ENCODE measurements around the gene ULK4. TPM values are rescaled to one million over a fixed set of nuclear protein-coding genes. Genes with fewer than 3 reads are reported as not detected.

ULK4 gene
- total and polyA plus RNA-seq, 7 donors, result 2.1 to 18.6 (median 8.9) TPM

- H3K27me3 ChIP-seq, result no peaks in the 10 kb centered on the region
- no peaks in the 10 kb centered on the region for H3K9me3 ChIP-seq
- WGBS, 2 donors, result 86 to 95% methylated on average over 1 of the region's 1 CpG
- no peak overlapping the region for H3K27ac ChIP-seq
- H3K4me1 ChIP-seq, result peaks cover 0 to 91% (median 78%) of the 10 kb centered on the region in 4 donors
- H3K4me3 ChIP-seq, result no peak overlapping the region
- peaks cover 0 to 5% (median under 1%) of the 10 kb centered on the region in 4 donors for H3K36me3 ChIP-seq
- intact Hi-C loops (cut with DNase I), result no loop called here
- no peak for DNase-seq
- TF ChIP-seq POLR2AphosphoS5 (IDR thresholded peaks at IDR 0.05) (no peak), POLR2A (IDR thresholded peaks at IDR 0.05) (no peak), CTCF (IDR thresholded peaks at IDR 0.05) (no peak), EP300 (IDR thresholded peaks at IDR 0.05) (no peak)
These were observed 742.5 kb downstream of the ULK4 start for GRCh38 chr3:41219424-41219823.

- TF ChIP-seq EP300 (IDR thresholded peaks at IDR 0.05), result no peak
- no peaks in the 10 kb centered on the region for H3K9me3 ChIP-seq
- no peak overlapping the region for H3K27ac ChIP-seq
- H3K36me3 ChIP-seq, result no peaks in the 10 kb centered on the region
- H3K4me3 ChIP-seq, result no peak overlapping the region
- H3K27me3 ChIP-seq, result no peaks in the 10 kb centered on the region
- WGBS, 2 donors, result 56 to 68% methylated on average over 1 of the region's 1 CpG
- peaks cover 0 to 93% (median 77%) of the 10 kb centered on the region in 4 donors for H3K4me1 ChIP-seq
- DNase-seq, result no peak
- intact Hi-C loops (cut with DNase I), result no loop called here
These were observed 744.9 kb downstream of the ULK4 start for GRCh38 chr3:41216993-41217392.

- H3K27me3 ChIP-seq, result no peaks in the 10 kb centered on the region
- no peak overlapping the region for H3K4me3 ChIP-seq
- no peaks in the 10 kb centered on the region for H3K36me3 ChIP-seq
- WGBS, 2 donors, result 52 to 74% methylated on average over 2 of the region's 2 CpGs
- H3K9me3 ChIP-seq, result no peaks in the 10 kb centered on the region
- TF ChIP-seq POLR2AphosphoS5 (IDR thresholded peaks at IDR 0.05) (no peak), POLR2A (IDR thresholded peaks at IDR 0.05) (no peak), EP300 (IDR thresholded peaks at IDR 0.05) (no peak), CTCF (IDR thresholded peaks at IDR 0.05) (no peak)
- no peak overlapping the region for H3K27ac ChIP-seq
- intact Hi-C loops (cut with DNase I), result no loop called here
- peaks cover 0 to 91% (median 73%) of the 10 kb centered on the region in 4 donors for H3K4me1 ChIP-seq
- no peak for DNase-seq
These were observed 745.5 kb downstream of the ULK4 start for GRCh38 chr3:41216422-41216821.

GRCh38 chr3:41213588-41213987 is 748.3 kb downstream of the ULK4 start:
- Histone ChIP-seq H3K9me3 (no peaks in the 10 kb centered on the region), H3K27me3 (no peaks in the 10 kb centered on the region), H3K4me3 (no peak overlapping the region), H3K36me3 (no peaks in the 10 kb centered on the region), H3K4me1 (peaks cover 0 to 75% (median 58%) of the 10 kb centered on the region in 4 donors), H3K27ac (no peak overlapping the region)
- TF ChIP-seq CTCF (IDR thresholded peaks at IDR 0.05) (no peak), POLR2A (IDR thresholded peaks at IDR 0.05) (no peak), POLR2AphosphoS5 (IDR thresholded peaks at IDR 0.05) (no peak), EP300 (IDR thresholded peaks at IDR 0.05) (no peak)
- intact Hi-C loops (cut with DNase I), result no loop called here
- 44 to 56% methylated on average over 2 of the region's 2 CpGs for WGBS, 2 donors
- no peak for DNase-seq

- no peak overlapping the region for H3K4me3 ChIP-seq
- WGBS, 2 donors, result 94% methylated on average over 2 of the region's 2 CpGs
- H3K27ac ChIP-seq, result no peak overlapping the region
- intact Hi-C loops (cut with DNase I), result no loop called here
- no peaks in the 10 kb centered on the region for H3K9me3 ChIP-seq
- no peak for DNase-seq
- H3K4me1 ChIP-seq, result peaks cover 0 to 82% (median 66%) of the 10 kb centered on the region in 4 donors
- no peaks in the 10 kb centered on the region for H3K27me3 ChIP-seq
- no peaks in the 10 kb centered on the region for H3K36me3 ChIP-seq
- TF ChIP-seq POLR2A (IDR thresholded peaks at IDR 0.05) (no peak), POLR2AphosphoS5 (IDR thresholded peaks at IDR 0.05) (no peak), CTCF (IDR thresholded peaks at IDR 0.05) (no peak)
These were observed 749.8 kb downstream of the ULK4 start for GRCh38 chr3:41212088-41212487.
